Esophagus (tissue), 2 donors: ENCODE results near the gene DLGAP1. TPM values are rescaled to one million over a fixed set of nuclear protein-coding genes. Genes with fewer than 3 reads are reported as not detected.

ENCODE experiments used
- H3K27ac ChIP-seq, 2 donors: one replicate each; pipeline ENCODE4 v1.5.1; 2013; ENCODE audit warnings: low read depth in 2 of 2, mild to moderate bottlenecking in 2 of 2, inconsistent platforms in 1 of 2, low read length in 1 of 2, moderate library complexity in 1 of 2
- H3K27me3 ChIP-seq, 2 donors: one replicate each; pipeline ENCODE4 v1.6.1; 2013; ENCODE audit warnings: low read length in 2 of 2, control low read depth in 1 of 2, mild to moderate bottlenecking in 1 of 2; ENCODE audit not compliant: insufficient read depth in 2 of 2, control insufficient read depth in 1 of 2
- H3K36me3 ChIP-seq, 2 donors: one replicate each; pipeline ENCODE4 v1.6.1; 2013; ENCODE audit warnings: low read length in 1 of 2; ENCODE audit not compliant: control insufficient read depth in 2 of 2, insufficient read depth in 2 of 2
- H3K4me1 ChIP-seq, 2 donors: one replicate each; pipeline ENCODE4 v1.6.1; 2013; ENCODE audit warnings: low read length in 1 of 2; ENCODE audit not compliant: control insufficient read depth in 2 of 2, insufficient read depth in 2 of 2
- H3K4me3 ChIP-seq, 2 donors: one replicate each; pipeline ENCODE4 v1.5.1; 2013; ENCODE audit warnings: low read length in 2 of 2, mild to moderate bottlenecking in 2 of 2, low read depth in 1 of 2, moderate library complexity in 1 of 2
- H3K9me3 ChIP-seq, 2 donors: one replicate each; pipeline ENCODE4 v1.6.1; 2013; ENCODE audit warnings: mild to moderate bottlenecking in 2 of 2, low read depth in 1 of 2, low read length in 1 of 2, moderate library complexity in 1 of 2; ENCODE audit not compliant: control insufficient read depth in 2 of 2, insufficient read depth in 1 of 2
- WGBS, 2 donors: extraction: QIAGEN DNeasy Blood & Tissue Kit; methylation state at CpG; one replicate each; pipeline ENCODE4 v1.1.7; 2013; 5-methylcytosine and 5-hydroxymethylcytosine counted together
- polyA plus RNA-seq, 2 donors: library from polyadenylated mRNA; stranded (reverse); fragments of 200-250 nt; gene quantifications; one replicate each; pipeline ENCODE4 v1.2.3, GENCODE V29; 2013
- donor health status: healthy with polysubstance abuse.
- donor health status: Bipolar disorder and iron deficiency.

The DLGAP1 gene
- polyA plus RNA-seq, 2 donors, result 0.47 to 0.59 TPM

DNA sequence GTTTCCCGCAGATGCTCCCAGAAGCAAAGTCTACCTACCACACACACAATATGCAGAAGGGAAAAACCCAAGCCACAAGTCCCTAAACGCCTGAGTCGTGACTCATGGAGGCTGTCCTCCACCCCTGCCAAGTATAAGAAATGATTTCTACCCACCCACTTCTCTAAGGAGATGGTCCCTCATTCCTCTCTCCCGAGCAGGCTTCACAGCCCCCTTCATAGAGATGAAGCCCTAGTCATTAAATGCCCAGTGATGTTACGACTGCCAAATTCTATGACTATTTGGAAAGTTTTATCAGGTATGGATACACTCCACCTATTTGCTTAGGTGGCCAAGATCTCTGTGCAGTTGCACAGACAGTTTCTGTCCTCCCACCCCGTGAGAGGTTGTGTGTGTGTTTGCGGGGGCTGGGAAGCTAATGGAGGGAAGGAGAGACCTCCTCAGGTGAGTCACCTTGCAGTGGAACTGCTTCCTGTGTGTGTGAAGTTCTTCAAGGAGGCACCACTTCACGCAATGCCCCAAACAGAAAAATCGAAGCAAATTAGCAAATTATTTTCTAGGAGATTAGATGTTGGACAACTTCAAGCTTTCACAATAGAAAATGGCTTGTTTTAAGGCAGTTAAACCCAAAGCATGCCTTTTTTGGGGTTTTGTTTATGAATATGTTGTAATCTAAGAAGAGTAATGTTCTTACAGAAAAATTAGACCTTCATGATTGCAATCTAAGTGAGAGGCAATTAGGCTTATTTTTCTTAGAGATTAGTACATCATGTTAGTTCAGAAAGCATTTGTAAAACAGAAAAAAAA is 830.0 kb downstream of the DLGAP1 start:
- H3K4me1 ChIP-seq, result peaks cover 0 to 17% of the 10 kb centered on the region in 2 donors
- H3K27me3 ChIP-seq, result no peaks in the 10 kb centered on the region
- no peaks in the 10 kb centered on the region for H3K36me3 ChIP-seq
- H3K4me3 ChIP-seq, result no peak overlapping the region
- H3K9me3 ChIP-seq, result no peaks in the 10 kb centered on the region
- 28 to 39% methylated on average over 9 of the region's 9 CpGs for WGBS, 2 donors
- peak overlapping the region; percentile 79 to 88 for H3K27ac ChIP-seq

DNA sequence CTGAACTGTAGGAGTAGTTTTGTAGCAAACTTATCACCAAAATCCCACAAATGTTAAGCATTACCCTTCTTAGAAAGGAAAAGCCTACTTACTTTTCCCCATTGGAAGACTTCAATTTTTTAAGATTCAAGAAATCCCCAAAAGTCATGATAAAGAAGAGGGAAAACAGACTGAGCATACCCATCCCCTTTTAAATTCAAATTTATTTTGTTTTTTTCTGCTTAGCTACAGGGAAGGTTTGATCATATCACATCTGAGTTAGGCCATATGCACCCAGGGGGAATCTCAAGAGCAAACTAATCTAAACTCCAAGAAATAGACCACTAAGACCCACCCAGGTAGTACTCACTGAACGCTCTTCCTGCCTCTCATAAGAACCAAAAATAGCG is 830.6 kb downstream of the DLGAP1 start:
- Histone ChIP-seq H3K4me3 (peak overlapping the region in 1 of 2 donors; percentile 0), H3K27me3 (no peaks in the 10 kb centered on the region), H3K36me3 (no peaks in the 10 kb centered on the region), H3K4me1 (peaks cover 0 to 17% of the 10 kb centered on the region in 2 donors), H3K27ac (peak overlapping the region; percentile 88 to 92), H3K9me3 (no peaks in the 10 kb centered on the region)
- WGBS, 2 donors, result 15 to 31% methylated on average over 2 of the region's 2 CpGs

DNA sequence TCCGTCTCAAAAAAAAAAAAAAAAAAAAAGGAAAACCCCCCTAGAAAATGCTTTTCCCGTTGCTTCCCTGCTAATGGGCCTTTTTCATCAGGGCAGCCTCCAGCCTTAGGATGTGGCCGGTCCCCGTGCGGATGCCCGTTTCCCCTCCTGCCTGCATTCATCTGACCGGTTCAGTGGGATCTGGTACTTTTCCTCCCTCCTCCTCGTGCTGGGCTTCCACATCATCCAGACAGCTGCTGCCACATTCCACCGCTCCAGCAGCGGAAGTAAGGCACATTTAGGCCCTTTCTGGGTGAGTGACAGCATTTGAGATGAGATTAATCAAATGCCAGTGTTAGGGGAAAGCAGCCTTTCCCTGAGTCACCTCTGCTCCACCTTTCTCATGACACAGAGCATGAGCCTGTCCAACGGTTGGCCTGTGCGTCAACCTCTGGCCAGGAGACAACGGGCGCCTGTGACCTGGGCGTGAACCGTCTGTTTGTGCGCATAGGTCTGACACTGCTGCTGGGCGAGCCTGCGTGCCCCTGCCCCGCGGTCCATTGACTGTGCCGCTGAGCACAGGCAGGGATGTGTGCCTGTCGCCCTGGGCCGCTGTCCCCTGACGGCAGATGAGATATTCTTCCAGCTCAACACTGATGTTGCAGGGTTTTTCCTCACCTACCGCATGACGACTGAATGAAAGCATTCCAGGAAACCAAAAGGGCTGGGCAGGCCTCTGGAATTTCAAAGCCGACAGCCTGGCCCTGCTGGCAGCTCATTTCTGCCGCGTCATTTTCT is 831.1 kb downstream of the DLGAP1 start:
- Histone ChIP-seq H3K4me1 (peaks cover 0 to 17% of the 10 kb centered on the region in 2 donors), H3K27ac (peak overlapping the region; percentile 88 to 92), H3K36me3 (no peaks in the 10 kb centered on the region), H3K9me3 (no peaks in the 10 kb centered on the region), H3K4me3 (peak overlapping the region; percentile 0 to 2), H3K27me3 (no peaks in the 10 kb centered on the region)
- WGBS, 2 donors, result 30 to 38% methylated on average over 30 of the region's 30 CpGs

DNA sequence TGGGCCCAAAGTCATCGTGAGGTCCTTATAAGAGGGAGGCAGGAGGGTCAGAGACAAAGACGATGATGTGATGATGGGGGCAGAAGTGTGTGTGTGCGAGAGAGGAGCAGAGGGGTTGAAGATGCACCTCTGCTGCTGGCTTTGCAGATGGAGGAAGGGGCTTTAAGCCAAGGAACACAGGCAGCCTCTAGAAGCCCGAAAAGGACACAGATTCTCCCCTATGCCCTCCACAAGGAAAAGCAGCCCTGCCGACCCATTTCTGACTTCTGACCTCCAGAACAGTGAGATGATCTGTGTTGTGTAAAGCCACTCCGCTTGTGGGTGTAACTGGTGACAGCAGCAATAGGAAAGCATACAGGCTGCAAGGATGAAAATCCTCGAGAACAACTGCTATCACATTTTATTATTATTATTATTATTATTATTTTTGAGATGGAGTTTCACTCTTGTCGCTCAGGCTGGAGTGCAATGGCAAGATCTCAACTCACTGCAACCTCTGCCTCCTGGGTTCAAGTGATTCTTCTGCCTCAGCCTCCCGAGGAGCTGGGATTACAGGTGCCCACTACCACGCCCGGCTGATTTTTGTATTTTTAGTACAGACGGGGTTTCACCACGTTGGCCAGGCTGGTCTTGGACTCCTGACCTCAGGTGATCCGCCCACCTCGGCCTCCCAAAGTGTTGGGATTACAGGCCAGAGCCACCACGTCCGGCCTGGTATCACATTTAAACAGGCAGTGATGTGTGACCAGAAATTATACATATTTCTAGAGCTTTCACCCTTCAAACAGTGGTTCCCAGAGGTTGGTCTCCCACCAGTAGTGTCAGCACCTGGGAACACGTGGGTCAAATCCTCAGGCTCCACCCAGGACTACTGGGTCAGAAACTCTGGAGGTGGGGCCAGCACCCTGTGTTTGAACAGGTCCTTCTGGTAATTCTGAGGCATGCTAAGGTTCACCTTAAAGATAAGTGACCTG is 834.7 kb downstream of the DLGAP1 start:
- no peaks in the 10 kb centered on the region for H3K27me3 ChIP-seq
- 83 to 90% methylated on average over 18 of the region's 18 CpGs for WGBS, 2 donors
- no peaks in the 10 kb centered on the region for H3K9me3 ChIP-seq
- no peak overlapping the region for H3K4me3 ChIP-seq
- no peak overlapping the region for H3K27ac ChIP-seq
- no peaks in the 10 kb centered on the region for H3K36me3 ChIP-seq
- peaks cover 0 to 17% of the 10 kb centered on the region in 2 donors for H3K4me1 ChIP-seq

DNA sequence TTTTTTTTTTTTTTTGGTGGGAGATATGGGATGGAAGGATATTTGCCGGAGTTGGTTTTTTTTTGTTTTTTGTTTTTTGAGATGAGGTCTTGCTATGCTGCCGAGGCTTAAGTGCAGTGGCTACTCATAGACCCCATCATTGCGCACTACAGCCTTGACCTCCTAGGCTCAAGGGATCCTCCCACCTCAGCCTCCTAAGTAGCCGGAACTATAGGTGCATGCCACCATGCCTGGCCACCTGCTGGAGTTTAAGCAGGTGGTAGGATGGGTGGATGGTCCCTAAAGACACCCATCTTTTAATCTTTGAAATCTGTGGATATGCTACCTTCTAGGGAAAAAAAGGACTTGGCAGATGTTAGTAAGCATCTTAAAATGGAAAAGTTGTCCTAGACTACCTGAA is 835.4 kb downstream of the DLGAP1 start:
- no peak overlapping the region for H3K4me3 ChIP-seq
- H3K27me3 ChIP-seq, result no peaks in the 10 kb centered on the region
- H3K4me1 ChIP-seq, result peaks cover 0 to 15% of the 10 kb centered on the region in 2 donors
- H3K9me3 ChIP-seq, result no peaks in the 10 kb centered on the region
- no peaks in the 10 kb centered on the region for H3K36me3 ChIP-seq
- no peak overlapping the region for H3K27ac ChIP-seq
- WGBS, 2 donors, result 95 to 97% methylated on average over 4 of the region's 4 CpGs

DNA sequence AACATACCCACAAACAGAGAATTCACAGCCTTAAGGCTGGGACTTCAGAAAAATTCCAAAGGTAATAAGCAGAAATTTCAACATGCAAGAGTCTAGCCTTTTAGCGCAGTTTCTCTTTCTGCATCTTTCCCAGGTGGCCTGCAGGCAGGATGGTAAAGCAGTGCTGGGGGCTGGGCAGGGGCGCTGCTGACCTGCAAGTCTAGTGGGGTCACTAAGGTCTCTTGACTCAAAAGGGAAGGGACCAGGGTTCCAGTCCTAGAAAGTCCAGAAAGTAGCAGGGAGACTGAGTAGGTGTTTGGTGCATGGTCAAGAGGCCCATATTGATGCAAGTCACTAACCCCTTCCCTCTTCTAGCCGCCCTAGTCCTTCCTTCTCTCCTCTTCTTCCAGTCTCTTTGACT is 835.9 kb downstream of the DLGAP1 start:
- Histone ChIP-seq H3K4me3 (no peak overlapping the region), H3K4me1 (peaks cover 0 to 14% of the 10 kb centered on the region in 2 donors), H3K36me3 (no peaks in the 10 kb centered on the region), H3K9me3 (no peaks in the 10 kb centered on the region), H3K27me3 (no peaks in the 10 kb centered on the region), H3K27ac (no peak overlapping the region)
- 93 to 95% methylated on average over 3 of the region's 3 CpGs for WGBS, 2 donors

DNA sequence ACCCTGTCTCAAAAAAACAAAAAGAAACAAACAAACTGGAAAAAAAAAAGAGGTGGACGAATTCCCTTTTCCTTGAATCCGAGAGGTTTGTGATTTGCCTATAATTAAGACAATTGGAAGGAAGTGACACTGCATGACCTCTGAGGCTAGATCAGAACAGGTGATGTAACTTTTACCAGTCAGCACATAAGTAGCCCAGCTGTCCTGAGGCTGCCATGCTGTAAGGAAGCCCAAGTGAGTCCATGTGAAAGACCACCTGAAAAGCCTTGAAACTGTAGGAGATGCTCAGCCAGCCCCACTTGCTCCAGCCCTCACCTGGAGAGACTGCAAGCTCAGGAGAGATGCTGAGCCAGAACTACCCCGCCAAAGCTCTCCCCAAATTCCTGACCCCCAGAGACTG is 838.4 kb downstream of the DLGAP1 start:
- H3K36me3 ChIP-seq, result no peaks in the 10 kb centered on the region
- H3K4me3 ChIP-seq, result no peak overlapping the region
- H3K27ac ChIP-seq, result no peak overlapping the region
- H3K9me3 ChIP-seq, result no peaks in the 10 kb centered on the region
- peaks cover 0 to under 1% of the 10 kb centered on the region in 2 donors for H3K4me1 ChIP-seq
- H3K27me3 ChIP-seq, result no peaks in the 10 kb centered on the region
- 93 to 94% methylated on average over 3 of the region's 3 CpGs for WGBS, 2 donors

DNA sequence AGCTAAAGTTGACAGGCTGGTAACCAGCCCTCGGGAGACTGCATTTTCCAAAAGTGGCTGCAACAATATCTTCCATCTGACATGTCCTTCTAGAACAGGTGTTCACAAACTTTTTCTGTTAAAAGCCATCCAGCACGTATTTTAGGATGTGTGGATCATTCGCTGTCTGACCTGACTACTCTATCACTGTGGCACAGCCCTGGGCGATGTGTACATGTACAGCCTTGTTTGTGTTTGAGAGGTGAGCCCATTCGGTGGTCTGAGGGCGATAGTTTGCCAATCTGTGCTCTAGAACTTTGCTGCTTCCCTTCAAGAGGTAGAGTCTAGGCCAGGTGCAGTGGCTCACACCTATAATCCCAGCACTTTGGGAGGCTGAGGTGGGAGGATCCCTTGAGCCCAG is 839.0 kb downstream of the DLGAP1 start:
- Histone ChIP-seq H3K27ac (no peak overlapping the region), H3K36me3 (no peaks in the 10 kb centered on the region), H3K27me3 (no peaks in the 10 kb centered on the region), H3K4me1 (no peaks in the 10 kb centered on the region), H3K4me3 (no peak overlapping the region), H3K9me3 (no peaks in the 10 kb centered on the region)
- WGBS, 2 donors, result 84% methylated on average over 6 of the region's 6 CpGs

DNA sequence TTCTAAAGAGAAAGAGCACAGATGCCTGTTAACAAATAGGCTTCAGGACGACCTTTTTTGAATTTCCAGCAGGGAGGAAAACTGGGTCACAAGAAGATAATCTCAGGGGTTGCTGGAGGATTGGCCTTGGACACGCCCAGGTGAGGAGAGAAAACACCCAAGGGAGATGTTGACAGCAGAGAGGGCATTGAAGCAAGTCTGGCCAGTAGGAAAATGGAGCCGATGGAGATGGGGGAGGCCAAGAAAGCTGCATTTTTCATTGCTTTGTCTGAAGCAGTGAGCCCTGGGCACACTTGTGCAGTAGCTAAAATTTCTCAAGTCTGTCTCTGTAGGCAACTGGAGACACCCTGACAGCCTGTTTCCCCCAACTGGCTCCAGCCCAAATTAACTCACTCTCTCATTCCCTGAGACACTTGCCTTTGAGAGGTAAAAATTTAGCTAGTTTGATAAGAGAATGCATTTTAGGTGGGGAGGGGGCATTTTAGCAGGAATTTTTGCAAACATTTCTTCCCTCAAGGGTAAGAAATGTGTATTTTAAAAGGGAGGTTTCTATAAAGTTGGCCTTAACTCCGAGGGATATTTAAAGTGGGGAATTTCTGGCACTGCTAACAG is 839.6 kb downstream of the DLGAP1 start:
- Histone ChIP-seq H3K9me3 (no peaks in the 10 kb centered on the region), H3K27me3 (no peaks in the 10 kb centered on the region), H3K27ac (no peak overlapping the region), H3K4me1 (no peaks in the 10 kb centered on the region), H3K4me3 (no peak overlapping the region), H3K36me3 (no peaks in the 10 kb centered on the region)
- 56 to 63% methylated on average over 4 of the region's 4 CpGs for WGBS, 2 donors
